HL-60 (cell line): Measurements from ENCODE around the gene FNDC3B.

Source experiments
- DNase-seq, 2 experiments: peaks; one replicate each; pipeline ENCODE4 v3.0.0-alpha.2; 2010 to 2020; ENCODE audit warnings: low read depth in 1 of 2, low spot score in 1 of 2
- H3K27ac ChIP-seq: fragments of 250-450 bp; sonication (Bioruptor Pico); replicated peaks from 2 replicates; pipeline ENCODE4 v1.5.1; 2020; ENCODE audit warnings: mild to moderate bottlenecking, moderate library complexity
- H3K27me3 ChIP-seq: fragments of 250-450 bp; sonication (Bioruptor Pico); 2 replicates; pipeline ENCODE4 v1.5.1; 2021; ENCODE audit warnings: mild to moderate bottlenecking, moderate library complexity; ENCODE audit not compliant: insufficient read depth, poor library complexity, severe bottlenecking
- H3K4me3 ChIP-seq: replicated peaks from 2 replicates; pipeline ENCODE4 v1.5.1; 2011; ENCODE audit warnings: mild to moderate bottlenecking, control low read depth, low read length; ENCODE audit not compliant: insufficient read depth
- GABPA ChIP-seq: IDR thresholded peaks from 2 replicates; pipeline ENCODE4 v1.6.1; 2012; ENCODE audit warnings: low read depth
- POLR2AphosphoS5 ChIP-seq: IDR thresholded peaks from 2 replicates; pipeline ENCODE4 v1.6.1; 2012; ENCODE audit warnings: low read depth
- SPI1 ChIP-seq: IDR thresholded peaks from 2 replicates; pipeline ENCODE4 v1.6.1; 2012; ENCODE audit warnings: low read depth, mild to moderate bottlenecking, borderline replicate concordance
- TF ChIP-seq, protein P1 (sequence below): IDR thresholded peaks from 2 replicates; pipeline ENCODE4 v1.6.1; 2012; ENCODE audit warnings: low read depth; ENCODE audit not compliant: insufficient replicate concordance
- TF ChIP-seq, protein P2 (sequence below): IDR thresholded peaks from one replicate; pipeline ENCODE4 v1.5.1; 2011; ENCODE audit warnings: low read length, control low read depth, inconsistent platforms; ENCODE audit not compliant: insufficient read depth

FNDC3B gene

DNA sequence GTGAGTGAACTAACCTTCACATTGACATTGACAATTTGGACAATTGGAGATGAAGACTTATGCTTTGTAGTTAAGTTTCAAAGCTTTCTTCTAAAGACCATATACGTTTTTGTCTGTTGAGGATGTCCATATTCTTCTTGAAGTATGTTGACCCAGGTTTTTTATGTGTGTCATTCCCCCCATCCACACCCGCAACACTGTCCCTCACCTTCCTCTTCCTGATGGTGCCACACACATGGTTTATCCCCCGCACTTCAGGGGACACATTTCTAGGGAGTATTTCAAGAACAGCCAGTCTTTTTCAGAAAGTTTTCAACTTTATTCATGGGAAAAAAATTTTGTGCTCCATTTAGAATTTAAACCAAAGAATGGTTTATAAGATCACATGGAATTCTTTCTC is 303.7 kb downstream of the FNDC3B start:
- TF ChIP-seq, protein P1, sequence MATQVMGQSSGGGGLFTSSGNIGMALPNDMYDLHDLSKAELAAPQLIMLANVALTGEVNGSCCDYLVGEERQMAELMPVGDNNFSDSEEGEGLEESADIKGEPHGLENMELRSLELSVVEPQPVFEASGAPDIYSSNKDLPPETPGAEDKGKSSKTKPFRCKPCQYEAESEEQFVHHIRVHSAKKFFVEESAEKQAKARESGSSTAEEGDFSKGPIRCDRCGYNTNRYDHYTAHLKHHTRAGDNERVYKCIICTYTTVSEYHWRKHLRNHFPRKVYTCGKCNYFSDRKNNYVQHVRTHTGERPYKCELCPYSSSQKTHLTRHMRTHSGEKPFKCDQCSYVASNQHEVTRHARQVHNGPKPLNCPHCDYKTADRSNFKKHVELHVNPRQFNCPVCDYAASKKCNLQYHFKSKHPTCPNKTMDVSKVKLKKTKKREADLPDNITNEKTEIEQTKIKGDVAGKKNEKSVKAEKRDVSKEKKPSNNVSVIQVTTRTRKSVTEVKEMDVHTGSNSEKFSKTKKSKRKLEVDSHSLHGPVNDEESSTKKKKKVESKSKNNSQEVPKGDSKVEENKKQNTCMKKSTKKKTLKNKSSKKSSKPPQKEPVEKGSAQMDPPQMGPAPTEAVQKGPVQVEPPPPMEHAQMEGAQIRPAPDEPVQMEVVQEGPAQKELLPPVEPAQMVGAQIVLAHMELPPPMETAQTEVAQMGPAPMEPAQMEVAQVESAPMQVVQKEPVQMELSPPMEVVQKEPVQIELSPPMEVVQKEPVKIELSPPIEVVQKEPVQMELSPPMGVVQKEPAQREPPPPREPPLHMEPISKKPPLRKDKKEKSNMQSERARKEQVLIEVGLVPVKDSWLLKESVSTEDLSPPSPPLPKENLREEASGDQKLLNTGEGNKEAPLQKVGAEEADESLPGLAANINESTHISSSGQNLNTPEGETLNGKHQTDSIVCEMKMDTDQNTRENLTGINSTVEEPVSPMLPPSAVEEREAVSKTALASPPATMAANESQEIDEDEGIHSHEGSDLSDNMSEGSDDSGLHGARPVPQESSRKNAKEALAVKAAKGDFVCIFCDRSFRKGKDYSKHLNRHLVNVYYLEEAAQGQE, result no peak
- TF ChIP-seq GABPA, result no peak
- no peak for TF ChIP-seq SPI1
- TF ChIP-seq POLR2AphosphoS5, result no peak
- TF ChIP-seq, protein P2, sequence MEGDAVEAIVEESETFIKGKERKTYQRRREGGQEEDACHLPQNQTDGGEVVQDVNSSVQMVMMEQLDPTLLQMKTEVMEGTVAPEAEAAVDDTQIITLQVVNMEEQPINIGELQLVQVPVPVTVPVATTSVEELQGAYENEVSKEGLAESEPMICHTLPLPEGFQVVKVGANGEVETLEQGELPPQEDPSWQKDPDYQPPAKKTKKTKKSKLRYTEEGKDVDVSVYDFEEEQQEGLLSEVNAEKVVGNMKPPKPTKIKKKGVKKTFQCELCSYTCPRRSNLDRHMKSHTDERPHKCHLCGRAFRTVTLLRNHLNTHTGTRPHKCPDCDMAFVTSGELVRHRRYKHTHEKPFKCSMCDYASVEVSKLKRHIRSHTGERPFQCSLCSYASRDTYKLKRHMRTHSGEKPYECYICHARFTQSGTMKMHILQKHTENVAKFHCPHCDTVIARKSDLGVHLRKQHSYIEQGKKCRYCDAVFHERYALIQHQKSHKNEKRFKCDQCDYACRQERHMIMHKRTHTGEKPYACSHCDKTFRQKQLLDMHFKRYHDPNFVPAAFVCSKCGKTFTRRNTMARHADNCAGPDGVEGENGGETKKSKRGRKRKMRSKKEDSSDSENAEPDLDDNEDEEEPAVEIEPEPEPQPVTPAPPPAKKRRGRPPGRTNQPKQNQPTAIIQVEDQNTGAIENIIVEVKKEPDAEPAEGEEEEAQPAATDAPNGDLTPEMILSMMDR, result no peak
- no peak for DNase-seq
- no peak overlapping the region for H3K4me3 ChIP-seq
- H3K27ac ChIP-seq, result no peak overlapping the region
- no peaks in the 10 kb centered on the region for H3K27me3 ChIP-seq

DNA sequence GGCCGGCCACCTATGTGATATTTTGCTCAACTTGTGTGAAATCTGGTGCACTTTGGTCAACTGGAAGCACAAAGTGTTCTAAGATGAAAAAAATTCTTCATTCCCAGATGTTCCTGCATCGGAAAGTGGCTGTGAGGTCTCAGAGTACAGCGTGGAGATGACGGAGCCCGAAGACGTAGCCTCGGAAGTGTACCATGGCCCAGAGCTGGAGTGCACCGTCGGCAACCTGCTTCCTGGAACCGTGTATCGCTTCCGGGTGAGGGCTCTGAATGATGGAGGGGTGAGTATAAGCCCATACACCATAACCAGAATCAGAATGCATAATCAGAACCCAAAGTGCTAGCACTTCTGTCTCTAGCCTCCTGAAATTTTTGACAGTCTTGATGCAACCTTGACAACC is 304.6 kb downstream of the FNDC3B start:
- H3K27ac ChIP-seq, result no peak overlapping the region
- H3K4me3 ChIP-seq, result no peak overlapping the region

DNA sequence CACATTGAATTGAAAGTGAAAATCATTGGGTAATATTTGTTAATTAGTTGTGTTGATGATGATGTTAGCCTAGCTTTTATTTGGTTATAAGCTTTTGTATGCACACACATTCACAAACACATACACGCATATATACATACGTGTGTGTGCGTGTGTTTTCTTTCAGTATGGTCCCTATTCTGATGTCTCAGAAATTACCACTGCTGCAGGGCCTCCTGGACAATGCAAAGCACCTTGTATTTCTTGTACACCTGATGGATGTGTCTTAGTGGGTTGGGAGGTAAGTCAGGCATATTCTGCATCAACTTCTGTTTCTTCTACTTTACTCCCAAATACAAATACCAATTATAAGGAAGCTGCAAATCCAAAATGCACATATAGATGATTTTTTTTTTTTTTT is 306.8 kb downstream of the FNDC3B start:
- DNase-seq, result no peak
- H3K4me3 ChIP-seq, result no peak overlapping the region
- no peak for TF ChIP-seq POLR2AphosphoS5
- TF ChIP-seq, protein P1, result no peak
- TF ChIP-seq, protein P2, result no peak
- TF ChIP-seq SPI1, result no peak
- TF ChIP-seq GABPA, result no peak
- H3K27me3 ChIP-seq, result no peaks in the 10 kb centered on the region
- H3K27ac ChIP-seq, result no peak overlapping the region

More for the DNA sequence above, 304.6 kb downstream of the FNDC3B start:
- TF ChIP-seq GABPA, result no peak
- no peak for DNase-seq
- H3K27me3 ChIP-seq, result no peaks in the 10 kb centered on the region

DNA sequence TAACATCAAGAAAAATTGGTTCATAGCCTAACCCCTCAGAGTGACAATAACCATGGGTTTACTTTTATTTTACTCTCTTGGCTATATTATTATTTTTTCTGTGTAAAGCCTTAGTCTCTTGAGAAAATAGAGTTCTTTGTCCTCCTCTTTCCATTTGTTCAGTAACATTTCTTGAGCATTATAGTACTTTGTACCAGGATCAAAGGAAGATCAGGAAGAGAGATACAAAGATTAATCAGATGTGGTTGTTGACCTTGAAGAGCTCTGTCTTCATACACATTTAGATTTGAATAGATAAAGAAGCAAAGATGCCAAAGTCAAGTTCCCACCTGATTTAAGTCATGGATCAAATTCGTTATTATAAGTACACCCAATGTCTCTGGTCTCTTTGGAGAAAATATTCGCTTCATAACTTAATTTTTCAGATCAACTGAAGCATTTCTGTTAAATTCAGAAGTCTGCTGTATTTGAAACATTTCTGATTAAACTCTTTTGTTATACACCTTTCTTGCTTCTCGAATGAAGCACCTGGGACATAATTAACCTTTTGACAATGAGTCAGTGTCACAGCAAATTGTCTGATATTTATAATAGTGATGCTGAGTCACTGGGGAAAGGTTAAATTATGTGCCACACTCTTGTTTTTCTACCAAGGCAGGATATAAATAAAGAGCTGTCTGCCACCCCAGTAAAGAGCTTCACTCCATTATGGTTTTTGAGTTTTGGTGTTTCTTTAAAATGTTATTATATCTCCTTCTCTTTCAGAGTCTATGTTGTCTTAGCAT is 308.7 kb downstream of the FNDC3B start:
- Histone ChIP-seq H3K4me3 (no peak overlapping the region), H3K27me3 (no peaks in the 10 kb centered on the region), H3K27ac (no peak overlapping the region)
- DNase-seq, result no peak
- TF ChIP-seq, protein P2, result no peak
- TF ChIP-seq GABPA, result no peak
- TF ChIP-seq POLR2AphosphoS5, result no peak
- TF ChIP-seq, protein P1, result no peak
- TF ChIP-seq SPI1, result no peak
